ENCODE results near the gene EPS8L2. TPM values are rescaled to one million over a fixed set of nuclear protein-coding genes. Genes with fewer than 3 reads are reported as not detected.
A peak's percentile ranks its signal among the peaks of the same experiment; 100 is the strongest.

The EPS8L2 gene
- total RNA-seq, 4 donors from 2014 or later = 257 to 1,130 (median 322) TPM

GRCh38 chr11:760236-760635, 54.2 kb downstream of the EPS8L2 start:
- no peak for DNase-seq
- no peaks in the 10 kb centered on the region for H3K9me3 ChIP-seq
- peaks cover 3 to 13% (median 11%) of the 10 kb centered on the region in 4 donors for H3K4me1 ChIP-seq
- in situ Hi-C loops (cut with MboI; ENCODE audit: low pct_ligation_motif_present in 1 of 4, low pct_unique_long_range_greater_than_20kb in 1 of 4, low sequenced_read_pairs in 3 of 4) = no loop called here
- intact Hi-C loops (cut with DNase I; ENCODE audit: low total_unique reads) = no loop called here
- H3K27me3 ChIP-seq = no peaks in the 10 kb centered on the region
- H3K27ac ChIP-seq = no peak overlapping the region
- H3K4me3 ChIP-seq = no peak overlapping the region
- peaks cover 0 to 46% (median 22%) of the 10 kb centered on the region in 4 donors for H3K36me3 ChIP-seq
- TF ChIP-seq CTCF (IDR thresholded peaks at IDR 0.05) (no peak), POLR2A (IDR thresholded peaks at IDR 0.05) (no peak), POLR2AphosphoS5 (IDR thresholded peaks at IDR 0.05) (no peak), EP300 (IDR thresholded peaks at IDR 0.05; ENCODE audit: low read depth) (no peak)

- Histone ChIP-seq H3K9me3 (no peaks in the 10 kb centered on the region), H3K4me1 (peaks cover 3 to 13% (median 11%) of the 10 kb centered on the region in 4 donors), H3K4me3 (no peak overlapping the region), H3K27me3 (no peaks in the 10 kb centered on the region), H3K36me3 (peaks cover 0 to 46% (median 22%) of the 10 kb centered on the region in 4 donors), H3K27ac (no peak overlapping the region)
- no peak for DNase-seq
- in situ Hi-C loops (cut with MboI; ENCODE audit: low pct_ligation_motif_present in 1 of 4, low pct_unique_long_range_greater_than_20kb in 1 of 4, low sequenced_read_pairs in 3 of 4) = no loop called here
- intact Hi-C loops (cut with DNase I; ENCODE audit: low total_unique reads) = no loop called here
- WGBS, 2 donors (ENCODE audit: low coverage in 1 of 2) = 92 to 94% methylated on average over 6 to 8 of the region's 8 CpGs
- no peak for TF ChIP-seq CTCF (IDR thresholded peaks at IDR 0.05)
- TF ChIP-seq EP300 (IDR thresholded peaks at IDR 0.05; ENCODE audit: low read depth) = no peak
- no peak for TF ChIP-seq POLR2A (IDR thresholded peaks at IDR 0.05)
- TF ChIP-seq POLR2AphosphoS5 (IDR thresholded peaks at IDR 0.05) = no peak
These were observed 55.6 kb downstream of the EPS8L2 start for GRCh38 chr11:761526-762108.

- intact Hi-C loops (cut with DNase I; ENCODE audit: low total_unique reads) = no loop called here
- in situ Hi-C loops (cut with MboI; ENCODE audit: low pct_ligation_motif_present in 1 of 4, low pct_unique_long_range_greater_than_20kb in 1 of 4, low sequenced_read_pairs in 3 of 4) = no loop called here
- peaks cover 3 to 13% (median 11%) of the 10 kb centered on the region in 4 donors for H3K4me1 ChIP-seq
- TF ChIP-seq CTCF (IDR thresholded peaks at IDR 0.05) = peak in 4 of 5 experiments; percentile 15 to 53 (median 26)
- TF ChIP-seq POLR2A (IDR thresholded peaks at IDR 0.05) = peak; percentile 16
- TF ChIP-seq EP300 (IDR thresholded peaks at IDR 0.05; ENCODE audit: low read depth) = no peak
- H3K9me3 ChIP-seq = no peaks in the 10 kb centered on the region
- peak overlapping the region; percentile 36 to 80 (median 56) for H3K27ac ChIP-seq
- H3K36me3 ChIP-seq = peaks cover 0 to 41% (median 22%) of the 10 kb centered on the region in 4 donors
- H3K27me3 ChIP-seq = no peaks in the 10 kb centered on the region
- peak; percentile 52 for DNase-seq
- no peak overlapping the region for H3K4me3 ChIP-seq
- WGBS, 2 donors (ENCODE audit: low coverage in 1 of 2) = 50% methylated on average over 10 of the region's 10 CpGs; no CpG with 5 or more reads in 1 of the 2 donors
These were observed 56.5 kb downstream of the EPS8L2 start for GRCh38 chr11:762421-763072.

GRCh38 chr11:763073-763463, 57.0 kb downstream of the EPS8L2 start:
- no peak for TF ChIP-seq POLR2AphosphoS5 (IDR thresholded peaks at IDR 0.05)
- no peak for TF ChIP-seq POLR2A (IDR thresholded peaks at IDR 0.05)
- TF ChIP-seq CTCF (IDR thresholded peaks at IDR 0.05) = no peak
- TF ChIP-seq EP300 (IDR thresholded peaks at IDR 0.05; ENCODE audit: low read depth) = no peak
- intact Hi-C loops (cut with DNase I; ENCODE audit: low total_unique reads) = no loop called here
- Histone ChIP-seq H3K9me3 (no peaks in the 10 kb centered on the region), H3K4me3 (no peak overlapping the region), H3K27ac (peak overlapping the region; percentile 36 to 80 (median 56)), H3K4me1 (peaks cover 3 to 13% (median 11%) of the 10 kb centered on the region in 4 donors), H3K36me3 (peaks cover 0 to 36% (median 22%) of the 10 kb centered on the region in 4 donors), H3K27me3 (no peaks in the 10 kb centered on the region)
- in situ Hi-C loops (cut with MboI; ENCODE audit: low pct_ligation_motif_present in 1 of 4, low pct_unique_long_range_greater_than_20kb in 1 of 4, low sequenced_read_pairs in 3 of 4) = no loop called here
- 40% methylated on average over 19 of the region's 24 CpGs; no CpG with 5 or more reads in 1 of the 2 donors for WGBS, 2 donors (ENCODE audit: low coverage in 1 of 2)
- DNase-seq = peak; percentile 72
